ENCODE measurements around the gene NDUFA5.
"Not testable (repeated sequence)": the region's sequence is repeated elsewhere in the genome, so short reads cannot be mapped to it uniquely, and the experiment has no call there.

NDUFA5 gene

GRCh38 chr7:123555484-123555883, 2.1 kb downstream of the NDUFA5 start:
- Histone ChIP-seq H3K36me3 (ENCODE audit: control insufficient read depth, insufficient read depth, low read length) (no peaks in the 10 kb centered on the region), H3K56ac (ENCODE audit: low read length) (no peak overlapping the region), H3K9ac (ENCODE audit: low read length) (no peak overlapping the region), H3K4me1 (ENCODE audit: control insufficient read depth, low read depth, low read length) (no peaks in the 10 kb centered on the region), H3K4me2 (ENCODE audit: low read length) (no peak overlapping the region), H2BK5ac (ENCODE audit: low read length) (no peak overlapping the region), H3K27me3 (ENCODE audit: insufficient read depth, low read length, poor library complexity) (no peaks in the 10 kb centered on the region), H3K79me2 (ENCODE audit: control insufficient read depth, insufficient read depth, low read length) (peaks cover 9% of the 10 kb centered on the region), H3K23ac (ENCODE audit: low read length) (no peak overlapping the region), H2BK120ac (ENCODE audit: low read depth, low read length) (no peak overlapping the region), H3K18ac (ENCODE audit: low read length) (no peak overlapping the region), H4K8ac (ENCODE audit: low read depth, low read length) (no peak overlapping the region), H3K4me3 (ENCODE audit: low read length) (no peak overlapping the region), H3K4ac (ENCODE audit: low read depth, low read length) (no peak overlapping the region), H3K27ac (ENCODE audit: low read depth, low read length) (no peak overlapping the region), H4K5ac (ENCODE audit: low read length) (no peak overlapping the region), H3K79me1 (ENCODE audit: low read length) (peaks cover 15% of the 10 kb centered on the region), H2AK5ac (ENCODE audit: low read length) (no peak overlapping the region), H2BK15ac (replicated peaks; ENCODE audit: low read depth) (no peak overlapping the region)
- no peak for DNase-seq

DNA sequence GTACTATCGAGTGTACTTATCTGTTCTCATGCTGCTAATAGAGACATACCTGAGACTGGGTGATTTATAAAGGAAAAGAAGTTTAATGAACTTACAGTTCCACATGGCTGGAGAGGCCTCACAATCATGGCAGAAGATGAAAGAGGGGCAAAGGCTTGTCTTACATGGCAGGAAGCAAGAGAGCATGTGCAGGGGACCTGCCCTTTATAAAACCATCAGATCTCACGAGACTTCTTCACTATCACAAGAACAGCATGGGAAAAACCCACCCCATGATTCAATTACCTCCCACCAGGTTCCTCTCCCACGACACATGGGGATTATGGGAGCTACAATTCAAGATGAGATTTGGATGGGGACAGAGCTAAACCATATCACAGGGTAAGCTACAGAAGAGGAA, 4.5 kb downstream of the NDUFA5 start:
- no peak overlapping the region for H3K18ac ChIP-seq (ENCODE audit: low read length)
- no peak overlapping the region for H3K56ac ChIP-seq (ENCODE audit: low read length)
- H3K79me1 ChIP-seq (ENCODE audit: low read length), result peaks cover 17% of the 10 kb centered on the region
- H3K9ac ChIP-seq (ENCODE audit: low read length), result no peak overlapping the region
- H4K5ac ChIP-seq (ENCODE audit: low read length), result no peak overlapping the region
- no peak overlapping the region for H2BK120ac ChIP-seq (ENCODE audit: low read depth, low read length)
- H3K79me2 ChIP-seq (ENCODE audit: control insufficient read depth, insufficient read depth, low read length), result peaks cover 9% of the 10 kb centered on the region
- no peak overlapping the region for H3K23ac ChIP-seq (ENCODE audit: low read length)
- no peak overlapping the region for H3K4me3 ChIP-seq (ENCODE audit: low read length)
- no peaks in the 10 kb centered on the region for H3K27me3 ChIP-seq (ENCODE audit: insufficient read depth, low read length, poor library complexity)
- no peak overlapping the region for H3K4ac ChIP-seq (ENCODE audit: low read depth, low read length)
- H2BK15ac ChIP-seq (replicated peaks; ENCODE audit: low read depth), result no peak overlapping the region
- WGBS (ENCODE audit: extremely low coverage, insufficient coverage, low lambda C conversion rate), result no CpG with 5 or more reads among the region's 3 CpGs
- H3K4me1 ChIP-seq (ENCODE audit: control insufficient read depth, low read depth, low read length), result no peaks in the 10 kb centered on the region
- H3K27ac ChIP-seq (ENCODE audit: low read depth, low read length), result no peak overlapping the region
- H4K8ac ChIP-seq (ENCODE audit: low read depth, low read length), result no peak overlapping the region
- no peak overlapping the region for H2AK5ac ChIP-seq (ENCODE audit: low read length)
- H3K4me2 ChIP-seq (ENCODE audit: low read length), result no peak overlapping the region
- no peak overlapping the region for H2BK5ac ChIP-seq (ENCODE audit: low read length)
- DNase-seq, result no peak
- H3K36me3 ChIP-seq (ENCODE audit: control insufficient read depth, insufficient read depth, low read length), result no peaks in the 10 kb centered on the region

- no peak overlapping the region for H3K27ac ChIP-seq (ENCODE audit: low read depth, low read length)
- no peak overlapping the region for H4K5ac ChIP-seq (ENCODE audit: low read length)
- H3K79me2 ChIP-seq (ENCODE audit: control insufficient read depth, insufficient read depth, low read length), result peaks cover 9% of the 10 kb centered on the region
- H3K9ac ChIP-seq (ENCODE audit: low read length), result no peak overlapping the region
- no peak overlapping the region for H3K4ac ChIP-seq (ENCODE audit: low read depth, low read length)
- H3K27me3 ChIP-seq (ENCODE audit: insufficient read depth, low read length, poor library complexity), result no peaks in the 10 kb centered on the region
- no peak overlapping the region for H2AK5ac ChIP-seq (ENCODE audit: low read length)
- WGBS (ENCODE audit: extremely low coverage, insufficient coverage, low lambda C conversion rate), result 100% methylated on average over 1 of the region's 2 CpGs
- no peak overlapping the region for H3K18ac ChIP-seq (ENCODE audit: low read length)
- no peak for DNase-seq
- no peak overlapping the region for H2BK15ac ChIP-seq (replicated peaks; ENCODE audit: low read depth)
- no peak overlapping the region for H2BK120ac ChIP-seq (ENCODE audit: low read depth, low read length)
- no peak overlapping the region for H3K56ac ChIP-seq (ENCODE audit: low read length)
- no peak overlapping the region for H3K4me2 ChIP-seq (ENCODE audit: low read length)
- no peaks in the 10 kb centered on the region for H3K4me1 ChIP-seq (ENCODE audit: control insufficient read depth, low read depth, low read length)
- H2BK5ac ChIP-seq (ENCODE audit: low read length), result no peak overlapping the region
- H3K79me1 ChIP-seq (ENCODE audit: low read length), result peaks cover 17% of the 10 kb centered on the region
- H3K4me3 ChIP-seq (ENCODE audit: low read length), result no peak overlapping the region
- no peaks in the 10 kb centered on the region for H3K36me3 ChIP-seq (ENCODE audit: control insufficient read depth, insufficient read depth, low read length)
- no peak overlapping the region for H3K23ac ChIP-seq (ENCODE audit: low read length)
- H4K8ac ChIP-seq (ENCODE audit: low read depth, low read length), result no peak overlapping the region
These were observed 5.0 kb downstream of the NDUFA5 start for GRCh38 chr7:123552641-123553040.

- not testable (repeated sequence) for H3K9ac ChIP-seq (ENCODE audit: low read length); H3K27ac ChIP-seq (ENCODE audit: low read depth, low read length); H3K4me2 ChIP-seq (ENCODE audit: low read length); H3K79me2 ChIP-seq (ENCODE audit: control insufficient read depth, insufficient read depth, low read length); H2BK120ac ChIP-seq (ENCODE audit: low read depth, low read length); H2BK15ac ChIP-seq (replicated peaks; ENCODE audit: low read depth); H2BK5ac ChIP-seq (ENCODE audit: low read length); H3K4me1 ChIP-seq (ENCODE audit: control insufficient read depth, low read depth, low read length); DNase-seq; H3K18ac ChIP-seq (ENCODE audit: low read length); H3K56ac ChIP-seq (ENCODE audit: low read length); H2AK5ac ChIP-seq (ENCODE audit: low read length); H4K5ac ChIP-seq (ENCODE audit: low read length); H3K36me3 ChIP-seq (ENCODE audit: control insufficient read depth, insufficient read depth, low read length); H3K27me3 ChIP-seq (ENCODE audit: insufficient read depth, low read length, poor library complexity); H4K8ac ChIP-seq (ENCODE audit: low read depth, low read length); H3K23ac ChIP-seq (ENCODE audit: low read length); H3K4ac ChIP-seq (ENCODE audit: low read depth, low read length); H3K4me3 ChIP-seq (ENCODE audit: low read length)
- peaks cover 17% of the 10 kb centered on the region for H3K79me1 ChIP-seq (ENCODE audit: low read length)
These were observed 5.5 kb downstream of the NDUFA5 start for GRCh38 chr7:123552134-123552533.

DNA sequence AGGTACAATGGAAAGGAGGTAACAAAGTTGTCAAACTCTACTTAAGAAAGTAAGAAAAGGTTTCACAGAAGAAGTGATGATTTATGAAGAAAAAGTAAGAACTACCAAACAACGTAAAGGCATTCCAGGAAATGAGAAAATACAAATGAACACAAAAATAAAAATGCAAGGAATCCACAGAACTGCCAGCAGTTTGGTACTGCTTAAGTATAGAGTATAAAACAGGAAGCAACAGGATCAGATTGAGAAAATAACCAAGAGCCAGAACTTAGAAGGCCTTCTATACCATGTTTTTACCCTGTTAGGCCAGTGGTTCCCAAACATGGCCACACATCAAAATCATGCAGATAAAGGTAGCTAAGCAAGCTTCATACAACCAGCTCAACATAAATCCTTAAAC, 9.2 kb downstream of the NDUFA5 start:
- Histone ChIP-seq H3K4me3 (ENCODE audit: low read length) (no peak overlapping the region), H4K8ac (ENCODE audit: low read depth, low read length) (no peak overlapping the region)
- no CpG with 5 or more reads among the region's 1 CpG for WGBS (ENCODE audit: extremely low coverage, insufficient coverage, low lambda C conversion rate)

GRCh38 chr7:123539871-123540270, 17.7 kb downstream of the NDUFA5 start:
- H3K4me1 ChIP-seq (ENCODE audit: control insufficient read depth, low read depth, low read length), result no peaks in the 10 kb centered on the region
- no peak overlapping the region for H3K4me2 ChIP-seq (ENCODE audit: low read length)
- no peaks in the 10 kb centered on the region for H3K79me2 ChIP-seq (ENCODE audit: control insufficient read depth, insufficient read depth, low read length)
- H3K27ac ChIP-seq (ENCODE audit: low read depth, low read length), result no peak overlapping the region
- no peak overlapping the region for H2BK15ac ChIP-seq (replicated peaks; ENCODE audit: low read depth)
- no CpG with 5 or more reads among the region's 1 CpG for WGBS (ENCODE audit: extremely low coverage, insufficient coverage, low lambda C conversion rate)
- H3K9ac ChIP-seq (ENCODE audit: low read length), result no peak overlapping the region
- H3K4me3 ChIP-seq (ENCODE audit: low read length), result no peak overlapping the region
- no peak overlapping the region for H2BK120ac ChIP-seq (ENCODE audit: low read depth, low read length)
- H3K27me3 ChIP-seq (ENCODE audit: insufficient read depth, low read length, poor library complexity), result no peaks in the 10 kb centered on the region
- no peaks in the 10 kb centered on the region for H3K36me3 ChIP-seq (ENCODE audit: control insufficient read depth, insufficient read depth, low read length)
- no peak overlapping the region for H3K23ac ChIP-seq (ENCODE audit: low read length)
- DNase-seq, result no peak
- no peak overlapping the region for H3K56ac ChIP-seq (ENCODE audit: low read length)
- H4K8ac ChIP-seq (ENCODE audit: low read depth, low read length), result no peak overlapping the region
- H2AK5ac ChIP-seq (ENCODE audit: low read length), result no peak overlapping the region
- H4K5ac ChIP-seq (ENCODE audit: low read length), result no peak overlapping the region
- H2BK5ac ChIP-seq (ENCODE audit: low read length), result no peak overlapping the region
- H3K18ac ChIP-seq (ENCODE audit: low read length), result no peak overlapping the region
- no peak overlapping the region for H3K4ac ChIP-seq (ENCODE audit: low read depth, low read length)
- H3K79me1 ChIP-seq (ENCODE audit: low read length), result no peaks in the 10 kb centered on the region

More for the DNA sequence above, 9.2 kb downstream of the NDUFA5 start:
- Histone ChIP-seq H2BK120ac (ENCODE audit: low read depth, low read length) (no peak overlapping the region), H3K4me1 (ENCODE audit: control insufficient read depth, low read depth, low read length) (no peaks in the 10 kb centered on the region), H4K5ac (ENCODE audit: low read length) (no peak overlapping the region), H3K4ac (ENCODE audit: low read depth, low read length) (no peak overlapping the region), H3K79me2 (ENCODE audit: control insufficient read depth, insufficient read depth, low read length) (no peaks in the 10 kb centered on the region), H3K9ac (ENCODE audit: low read length) (no peak overlapping the region), H3K79me1 (ENCODE audit: low read length) (peaks cover 4% of the 10 kb centered on the region), H3K27ac (ENCODE audit: low read depth, low read length) (no peak overlapping the region), H3K27me3 (ENCODE audit: insufficient read depth, low read length, poor library complexity) (no peaks in the 10 kb centered on the region), H3K36me3 (ENCODE audit: control insufficient read depth, insufficient read depth, low read length) (no peaks in the 10 kb centered on the region), H2BK5ac (ENCODE audit: low read length) (no peak overlapping the region), H3K23ac (ENCODE audit: low read length) (no peak overlapping the region), H2BK15ac (replicated peaks; ENCODE audit: low read depth) (no peak overlapping the region), H3K4me2 (ENCODE audit: low read length) (no peak overlapping the region), H3K18ac (ENCODE audit: low read length) (no peak overlapping the region), H3K56ac (ENCODE audit: low read length) (no peak overlapping the region), H2AK5ac (ENCODE audit: low read length) (no peak overlapping the region)
- DNase-seq, result no peak
